ENCODE data around the gene CCNY. TPM values are rescaled to one million over a fixed set of nuclear protein-coding genes. Genes with fewer than 3 reads are reported as not detected.

Gene CCNY
- 10 to 100 TPM; 71.0 to 87.2 (median 74.3) TPM for total RNA-seq
- 46.2 TPM for total RNA-seq (2013)

DNA sequence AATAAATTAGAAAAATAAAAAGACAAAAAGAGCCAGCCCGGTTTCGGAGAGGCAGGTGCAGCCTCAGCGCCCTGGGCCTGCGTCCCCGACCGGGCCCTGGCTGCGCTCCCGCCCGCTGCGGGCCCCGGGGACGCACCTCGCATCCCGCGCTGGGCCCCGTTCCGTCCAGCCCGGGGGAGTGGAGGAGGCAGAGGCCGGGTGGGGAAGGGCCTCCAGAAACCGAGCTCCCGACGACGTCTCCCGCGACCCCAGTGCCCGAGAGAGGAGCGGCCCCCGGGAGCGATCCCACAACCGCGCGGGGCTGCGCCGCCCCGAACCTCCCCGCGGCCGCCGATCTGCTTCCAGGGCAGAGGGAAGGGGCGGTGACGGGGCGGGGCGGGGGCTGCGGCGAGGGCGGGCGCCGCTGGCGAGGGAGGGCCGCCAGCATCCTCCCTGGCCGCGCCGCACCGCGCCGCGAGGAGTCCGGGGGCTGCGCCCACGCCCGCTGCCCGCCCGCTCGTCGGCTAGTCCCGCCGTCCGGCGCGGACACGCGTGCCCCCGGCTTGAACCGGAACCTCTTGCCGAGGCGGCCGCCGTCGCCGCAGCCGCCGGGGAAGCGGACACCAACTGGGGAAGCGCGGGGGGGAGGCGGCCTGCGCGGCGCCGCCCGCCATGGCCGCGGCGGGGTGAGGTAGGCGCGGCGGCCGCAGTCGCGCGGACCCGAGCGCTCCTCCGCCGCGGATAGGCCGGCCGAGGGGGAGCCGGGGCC, at the start of gene CCNY:
Gene CCNY (plus strand): TSS at position 426 of the 748 bp plus-strand sequence. CDS start 545 bp downstream, outside the sequence.
- Mint-ChIP-seq H3K4me1 (peaks cover 61 to 71% of the 10 kb centered on the region in 2 donors), H3K27ac (peak within 1 kb of the TSS; percentile 87 to 92), H3K9me3 (no peaks in the 10 kb centered on the region), H3K36me3 (no peaks in the 10 kb centered on the region), H3K27me3 (ENCODE audit: low read depth in 2 of 2) (no peaks in the 10 kb centered on the region), H3K4me3 (peak within 1 kb of the TSS; percentile 98)
- no peaks in the 10 kb centered on the region for H3K27me3 ChIP-seq (ENCODE audit: control insufficient read depth, insufficient read depth, low read length)
- H3K4me3 ChIP-seq (ENCODE audit: low read length): peak within 1 kb of the TSS; percentile 73
- H3K36me3 ChIP-seq (ENCODE audit: control insufficient read depth, insufficient read depth, low read length): peaks cover 2% of the 10 kb centered on the region
- ATAC-seq (peak; percentile 81 to 92 (median 84)), DNase-seq (peak; percentile 69 to 82)
- WGBS (ENCODE audit: insufficient coverage): under 1% methylated on average over 109 of the region's 109 CpGs
- TF ChIP-seq, protein P1, sequence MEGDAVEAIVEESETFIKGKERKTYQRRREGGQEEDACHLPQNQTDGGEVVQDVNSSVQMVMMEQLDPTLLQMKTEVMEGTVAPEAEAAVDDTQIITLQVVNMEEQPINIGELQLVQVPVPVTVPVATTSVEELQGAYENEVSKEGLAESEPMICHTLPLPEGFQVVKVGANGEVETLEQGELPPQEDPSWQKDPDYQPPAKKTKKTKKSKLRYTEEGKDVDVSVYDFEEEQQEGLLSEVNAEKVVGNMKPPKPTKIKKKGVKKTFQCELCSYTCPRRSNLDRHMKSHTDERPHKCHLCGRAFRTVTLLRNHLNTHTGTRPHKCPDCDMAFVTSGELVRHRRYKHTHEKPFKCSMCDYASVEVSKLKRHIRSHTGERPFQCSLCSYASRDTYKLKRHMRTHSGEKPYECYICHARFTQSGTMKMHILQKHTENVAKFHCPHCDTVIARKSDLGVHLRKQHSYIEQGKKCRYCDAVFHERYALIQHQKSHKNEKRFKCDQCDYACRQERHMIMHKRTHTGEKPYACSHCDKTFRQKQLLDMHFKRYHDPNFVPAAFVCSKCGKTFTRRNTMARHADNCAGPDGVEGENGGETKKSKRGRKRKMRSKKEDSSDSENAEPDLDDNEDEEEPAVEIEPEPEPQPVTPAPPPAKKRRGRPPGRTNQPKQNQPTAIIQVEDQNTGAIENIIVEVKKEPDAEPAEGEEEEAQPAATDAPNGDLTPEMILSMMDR (IDR thresholded peaks at IDR 0.05): no peak
- intact Hi-C loops (cut with micrococcal nuclease): loop anchor here (5.0 kb wide), 1 partner anchor 139 kb away; no protein-coding TSS in a partner anchor
- H3K9me3 ChIP-seq (ENCODE audit: control insufficient read depth, insufficient read depth, low read length): no peaks in the 10 kb centered on the region
- H3K27ac ChIP-seq (ENCODE audit: low read length): peak within 1 kb of the TSS; percentile 54
- H3K4me1 ChIP-seq (ENCODE audit: control insufficient read depth, insufficient read depth, low read length): peaks cover 20% of the 10 kb centered on the region

- DNase-seq (no peak), ATAC-seq (no peak)
- Histone ChIP-seq H3K9me3 (ENCODE audit: control insufficient read depth, insufficient read depth, low read length) (no peaks in the 10 kb centered on the region), H3K4me1 (ENCODE audit: control insufficient read depth, insufficient read depth, low read length) (no peaks in the 10 kb centered on the region), H3K36me3 (ENCODE audit: control insufficient read depth, insufficient read depth, low read length) (no peaks in the 10 kb centered on the region), H3K27ac (ENCODE audit: low read length) (no peak overlapping the region), H3K4me3 (ENCODE audit: low read length) (no peak overlapping the region), H3K27me3 (ENCODE audit: control insufficient read depth, insufficient read depth, low read length) (no peaks in the 10 kb centered on the region)
- Mint-ChIP-seq H3K4me3 (no peak overlapping the region), H3K36me3 (no peaks in the 10 kb centered on the region), H3K4me1 (no peaks in the 10 kb centered on the region), H3K27ac (no peak overlapping the region), H3K9me3 (no peaks in the 10 kb centered on the region), H3K27me3 (ENCODE audit: low read depth in 2 of 2) (no peaks in the 10 kb centered on the region)
- TF ChIP-seq, protein P1 (IDR thresholded peaks at IDR 0.05): no peak
- WGBS (ENCODE audit: insufficient coverage): 82% methylated on average over 1 of the region's 1 CpG
- intact Hi-C loops (cut with micrococcal nuclease): no loop called here
Observed at GRCh38 chr10:35289198-35289597, 47.1 kb upstream of the CCNY start.

DNA sequence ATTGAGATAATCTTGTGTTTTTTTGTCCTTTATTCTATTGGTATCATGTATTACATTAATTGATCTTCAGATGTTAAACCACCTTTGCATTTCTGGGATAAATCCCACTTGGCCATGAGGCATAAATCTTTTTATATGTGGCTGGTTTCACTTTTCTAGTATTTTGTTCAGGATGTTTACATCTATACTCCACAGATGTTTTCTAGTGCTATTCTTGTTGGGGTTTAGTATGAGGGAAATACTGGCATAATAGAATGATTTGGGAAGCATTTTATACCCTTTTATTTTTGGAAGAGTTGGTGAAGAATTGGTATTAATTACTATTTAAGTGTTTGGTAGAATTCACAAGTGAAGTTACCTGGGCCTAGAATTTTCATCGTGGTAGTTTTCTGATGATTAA, 41.8 kb upstream of the CCNY start:
- H3K4me3 ChIP-seq (ENCODE audit: low read length): no peak overlapping the region
- TF ChIP-seq, protein P1 (IDR thresholded peaks at IDR 0.05): no peak

More for the DNA sequence above, 41.8 kb upstream of the CCNY start:
- Histone ChIP-seq H3K9me3 (ENCODE audit: control insufficient read depth, insufficient read depth, low read length) (no peaks in the 10 kb centered on the region), H3K27me3 (ENCODE audit: control insufficient read depth, insufficient read depth, low read length) (no peaks in the 10 kb centered on the region), H3K36me3 (ENCODE audit: control insufficient read depth, insufficient read depth, low read length) (no peaks in the 10 kb centered on the region), H3K4me1 (ENCODE audit: control insufficient read depth, insufficient read depth, low read length) (no peaks in the 10 kb centered on the region), H3K27ac (ENCODE audit: low read length) (no peak overlapping the region)
- H3K9me3 Mint-ChIP-seq: no peaks in the 10 kb centered on the region
- no peak overlapping the region for H3K27ac Mint-ChIP-seq
- no peak for DNase-seq
- H3K27me3 Mint-ChIP-seq (ENCODE audit: low read depth in 2 of 2): peaks cover 9 to 28% of the 10 kb centered on the region in 2 donors
- no CpG with 5 or more reads among the region's 1 CpG for WGBS (ENCODE audit: insufficient coverage)
- H3K4me1 Mint-ChIP-seq: no peaks in the 10 kb centered on the region
- H3K36me3 Mint-ChIP-seq: no peaks in the 10 kb centered on the region
- H3K4me3 Mint-ChIP-seq: no peak overlapping the region
- intact Hi-C loops (cut with micrococcal nuclease): no loop called here
- no peak for ATAC-seq
